ENCODE measurements around the gene KCND2.

KCND2 gene

GRCh38 chr7:120582916-120583315, 309.9 kb downstream of the KCND2 start:
- no peak for DNase-seq (ENCODE audit: low read depth in 1 of 2, low spot score in 1 of 2)

DNA sequence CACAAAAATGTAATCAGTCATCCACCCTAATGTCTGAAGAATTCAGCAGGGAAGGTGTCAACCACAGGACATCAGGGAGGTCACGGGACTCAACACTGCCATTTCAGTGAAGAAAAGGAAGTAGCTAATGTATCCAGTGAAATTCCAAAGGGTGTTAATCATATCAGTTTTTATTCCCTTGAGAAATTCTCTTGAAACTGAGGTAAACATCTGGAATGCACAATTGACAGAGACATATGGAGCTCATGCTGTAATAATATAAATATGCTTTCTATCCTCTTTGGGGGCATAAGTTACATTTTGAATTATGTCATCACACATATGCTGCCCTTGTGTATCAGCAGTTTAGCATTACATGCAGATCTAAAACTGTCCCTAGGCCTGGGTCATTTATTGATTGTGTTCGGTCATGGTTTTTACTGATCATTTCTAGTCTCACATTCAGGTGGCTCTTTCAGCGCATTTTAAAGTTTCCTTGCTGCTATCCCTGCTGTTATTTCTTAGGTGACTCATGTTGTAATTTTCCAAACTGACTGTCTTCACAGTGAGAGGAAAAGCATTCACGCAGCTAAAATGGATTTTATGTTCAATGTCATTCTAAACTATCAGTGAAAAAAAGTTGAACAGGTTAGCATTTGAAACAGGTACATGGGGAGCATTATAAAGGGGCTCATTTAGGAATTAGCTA, 311.1 kb downstream of the KCND2 start:
- DNase-seq (ENCODE audit: low read depth in 1 of 2, low spot score in 1 of 2) = no peak

DNA sequence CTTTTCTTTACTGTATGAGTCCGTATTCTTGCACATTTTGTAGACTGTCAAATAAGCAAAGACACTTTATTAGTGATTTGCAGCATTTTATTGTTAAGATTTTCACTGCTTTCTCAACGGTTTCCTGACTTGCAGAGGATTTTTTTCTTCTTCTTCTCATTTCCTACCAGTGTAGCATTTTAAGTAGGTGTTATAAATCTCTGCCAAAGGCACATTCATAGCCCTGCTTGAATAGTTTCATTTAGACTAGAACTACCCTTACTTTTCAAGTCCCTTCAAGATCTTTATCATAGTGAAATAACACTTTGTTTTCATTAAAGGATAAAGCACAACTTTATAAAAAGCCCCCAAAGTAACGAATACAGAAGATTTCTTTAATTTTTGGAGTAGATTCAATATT, 313.6 kb downstream of the KCND2 start:
- DNase-seq (ENCODE audit: low read depth in 1 of 2, low spot score in 1 of 2) = no peak

DNA sequence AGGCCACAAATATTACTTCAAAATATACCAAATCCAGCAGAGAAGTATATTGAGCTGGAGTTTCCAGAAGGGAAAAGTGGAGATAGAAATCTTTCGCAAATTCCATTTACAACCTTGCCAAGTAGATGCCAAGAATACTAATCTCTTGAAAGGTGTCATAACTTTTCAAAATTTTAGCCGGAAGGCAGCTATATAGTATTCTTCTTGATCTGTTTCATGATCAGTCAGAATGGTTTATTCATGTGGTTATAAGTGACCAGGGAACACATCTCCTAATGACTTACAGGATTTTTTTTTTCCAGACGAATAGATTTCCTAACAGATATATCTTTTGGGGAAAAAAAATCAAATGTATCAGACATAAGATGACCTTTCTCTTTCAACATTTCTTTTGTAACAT, 314.3 kb downstream of the KCND2 start:
- no peak for DNase-seq (ENCODE audit: low read depth in 1 of 2, low spot score in 1 of 2)

GRCh38 chr7:120588416-120588815, 315.4 kb downstream of the KCND2 start:
- no peak for DNase-seq (ENCODE audit: low read depth in 1 of 2, low spot score in 1 of 2)

DNA sequence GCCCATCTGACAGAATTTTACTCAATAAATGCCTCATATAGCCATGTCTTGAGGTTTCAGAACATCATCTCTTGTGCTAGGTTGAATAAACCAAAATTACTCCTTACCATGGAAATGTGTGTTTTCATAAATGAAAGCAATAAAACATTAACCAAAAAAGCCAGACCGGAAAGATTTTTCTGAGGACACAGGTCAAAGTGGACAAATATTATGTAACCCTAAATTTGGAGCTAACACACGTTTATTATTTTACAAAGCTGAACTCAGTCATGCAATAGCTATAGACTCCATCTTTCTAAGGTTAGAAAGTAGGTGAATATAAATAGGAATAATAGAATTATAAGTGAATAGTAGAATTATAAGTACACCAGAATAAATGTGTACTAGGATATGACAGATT, 315.9 kb downstream of the KCND2 start:
- no peak for DNase-seq (ENCODE audit: low read depth in 1 of 2, low spot score in 1 of 2)

DNA sequence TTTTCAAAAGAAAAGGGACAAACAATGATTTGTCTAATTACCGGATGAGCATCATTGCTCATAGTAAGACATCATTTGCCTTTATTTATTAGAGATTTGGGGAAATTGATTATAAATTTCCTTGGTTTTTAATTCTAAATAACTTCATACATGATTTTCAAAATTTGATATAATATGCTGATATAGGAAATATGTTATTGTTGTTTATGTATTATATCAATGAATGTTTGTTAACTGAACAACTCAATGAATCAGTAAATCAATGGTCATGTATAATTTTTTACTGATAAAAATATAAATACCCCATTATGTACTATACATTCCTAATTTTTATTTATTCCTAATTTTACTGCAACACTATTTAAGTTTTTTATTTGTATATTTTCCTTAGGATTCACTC, 327.6 kb downstream of the KCND2 start:
- no peak for DNase-seq (ENCODE audit: low read depth in 1 of 2, low spot score in 1 of 2)

DNA sequence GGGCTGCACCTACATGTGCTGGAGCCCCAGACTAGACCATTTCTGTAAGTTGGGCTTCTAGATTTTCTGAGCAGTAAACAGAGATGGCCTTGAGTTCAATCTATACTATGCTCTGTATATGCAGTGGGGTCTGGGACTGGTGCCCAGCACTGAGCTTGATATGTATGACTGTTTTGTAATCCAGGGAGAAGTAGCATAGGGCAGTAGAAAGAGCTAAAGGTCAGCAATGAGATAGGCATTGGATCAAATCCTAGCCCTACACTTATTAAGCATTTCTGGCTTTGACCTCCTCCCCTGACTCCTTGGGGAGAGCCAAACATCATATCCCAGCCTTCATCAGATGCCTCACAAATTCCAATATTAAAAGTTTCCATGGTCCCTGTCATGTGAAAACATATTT, 330.4 kb downstream of the KCND2 start:
- DNase-seq (ENCODE audit: low read depth in 1 of 2, low spot score in 1 of 2) = no peak

- DNase-seq (ENCODE audit: low read depth in 1 of 2, low spot score in 1 of 2) = no peak
These were observed 336.3 kb downstream of the KCND2 start for GRCh38 chr7:120609136-120609753.

GRCh38 chr7:120611975-120612374, 339.0 kb downstream of the KCND2 start:
- no peak for DNase-seq (ENCODE audit: low read depth in 1 of 2, low spot score in 1 of 2)

DNA sequence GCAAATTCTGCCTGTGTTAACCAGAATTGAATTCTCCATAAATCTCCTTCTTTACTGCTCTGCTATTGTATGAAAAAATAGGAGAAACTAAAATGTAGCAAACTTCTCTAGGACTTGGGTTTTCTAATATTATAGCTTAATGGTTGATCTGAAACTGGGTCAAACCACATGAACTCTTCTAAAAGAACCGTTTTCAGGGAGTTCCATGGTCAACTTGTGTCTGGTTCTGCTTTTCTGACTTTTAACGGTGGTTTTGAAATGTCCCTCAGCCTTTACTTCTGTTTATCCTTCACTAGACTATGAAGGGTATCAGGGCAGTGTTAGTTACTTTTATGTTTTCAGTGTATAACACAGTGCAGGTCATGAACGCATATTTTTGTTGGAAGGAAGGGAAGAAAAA, 342.7 kb downstream of the KCND2 start:
- no peak for DNase-seq (ENCODE audit: low read depth in 1 of 2, low spot score in 1 of 2)

GRCh38 chr7:120617275-120617674, 344.3 kb downstream of the KCND2 start:
- DNase-seq (ENCODE audit: low read depth in 1 of 2, low spot score in 1 of 2) = no peak

DNA sequence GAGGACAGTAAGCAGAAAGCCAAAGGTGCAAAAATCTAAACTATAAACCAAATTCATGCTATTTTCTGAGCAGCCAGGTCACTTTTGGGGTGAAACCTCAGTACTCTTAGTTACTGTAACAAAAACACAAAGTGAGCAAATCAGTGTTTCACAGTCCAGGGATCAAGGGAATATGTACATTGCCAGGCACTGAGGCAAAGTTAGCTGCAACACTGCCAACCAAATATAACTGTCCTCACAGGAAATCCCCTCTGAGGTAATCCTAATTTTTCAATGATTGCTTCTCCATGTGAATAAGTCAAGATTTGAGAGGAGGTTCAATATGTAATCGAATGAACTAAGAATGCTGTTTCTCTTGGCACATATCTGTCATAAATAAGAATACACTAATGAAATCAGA, 355.3 kb downstream of the KCND2 start:
- DNase-seq (ENCODE audit: low read depth in 1 of 2, low spot score in 1 of 2) = no peak

- DNase-seq (ENCODE audit: low read depth in 1 of 2, low spot score in 1 of 2) = no peak
These were observed 366.9 kb downstream of the KCND2 start for GRCh38 chr7:120639884-120640283.

DNA sequence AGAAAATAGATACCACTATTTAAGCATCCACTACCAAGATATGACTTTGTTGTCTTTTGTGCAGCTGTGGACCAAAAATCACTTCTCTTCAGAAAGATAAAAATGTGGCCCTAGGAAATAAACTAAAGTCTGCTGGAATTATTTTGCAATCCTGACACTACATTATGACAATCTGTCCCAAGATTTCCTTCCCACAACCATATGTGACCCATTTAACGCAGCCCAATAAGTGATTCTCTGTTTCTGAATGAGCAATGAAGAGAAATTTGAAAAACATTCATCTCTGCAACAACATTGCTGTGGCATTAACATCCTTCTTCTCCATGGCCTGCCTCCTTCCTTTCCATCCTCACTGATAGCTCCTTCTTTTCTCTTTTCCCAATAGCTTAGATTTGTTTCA, 373.0 kb downstream of the KCND2 start:
- DNase-seq (ENCODE audit: low read depth in 1 of 2, low spot score in 1 of 2) = no peak

DNA sequence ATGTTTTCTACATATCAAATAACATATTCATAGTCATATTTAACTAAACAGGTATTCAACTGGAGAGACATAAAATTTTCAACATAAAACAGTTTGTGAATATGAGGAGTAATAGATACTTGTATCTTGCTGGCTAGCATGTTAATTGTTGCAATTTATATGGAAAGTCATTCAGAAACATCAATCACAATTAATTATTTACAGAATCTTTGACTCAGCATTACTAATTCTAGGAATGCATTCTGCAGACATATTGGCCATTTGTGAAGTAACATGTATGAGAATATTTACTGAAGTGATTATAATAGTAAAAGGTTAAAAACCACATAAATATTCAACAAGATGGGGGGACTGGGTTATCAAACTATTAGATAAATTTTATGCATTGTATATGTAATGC, 381.3 kb downstream of the KCND2 start:
- no peak for DNase-seq (ENCODE audit: low read depth in 1 of 2, low spot score in 1 of 2)

GRCh38 chr7:120658516-120658915, 385.5 kb downstream of the KCND2 start:
- DNase-seq (ENCODE audit: low read depth in 1 of 2, low spot score in 1 of 2) = no peak

- DNase-seq (ENCODE audit: low read depth in 1 of 2, low spot score in 1 of 2) = no peak
These were observed 389.3 kb downstream of the KCND2 start for GRCh38 chr7:120662291-120662690.

GRCh38 chr7:120665068-120665467, 392.1 kb downstream of the KCND2 start:
- no peak for DNase-seq (ENCODE audit: low read depth in 1 of 2, low spot score in 1 of 2)

DNA sequence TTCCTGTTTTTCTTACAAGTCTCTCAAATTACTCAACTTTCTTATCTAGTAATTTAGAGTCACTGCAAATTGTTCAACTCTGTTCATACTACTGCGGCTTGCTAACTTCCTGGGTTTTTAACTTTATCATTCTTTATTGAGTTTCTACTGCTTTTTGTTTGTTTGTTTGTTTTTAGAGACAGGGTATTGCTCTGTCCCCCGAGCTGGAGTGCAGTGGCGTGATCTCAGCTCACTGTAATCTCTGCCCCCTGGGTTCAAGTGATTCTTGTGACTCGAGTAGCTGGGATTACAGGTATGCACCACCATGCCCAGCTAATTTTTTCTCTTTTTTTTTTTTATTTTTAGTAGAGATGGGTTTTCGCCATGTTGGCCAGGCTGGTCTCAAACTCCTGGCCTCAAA, 402.1 kb downstream of the KCND2 start:
- DNase-seq (ENCODE audit: low read depth in 1 of 2, low spot score in 1 of 2) = no peak

DNA sequence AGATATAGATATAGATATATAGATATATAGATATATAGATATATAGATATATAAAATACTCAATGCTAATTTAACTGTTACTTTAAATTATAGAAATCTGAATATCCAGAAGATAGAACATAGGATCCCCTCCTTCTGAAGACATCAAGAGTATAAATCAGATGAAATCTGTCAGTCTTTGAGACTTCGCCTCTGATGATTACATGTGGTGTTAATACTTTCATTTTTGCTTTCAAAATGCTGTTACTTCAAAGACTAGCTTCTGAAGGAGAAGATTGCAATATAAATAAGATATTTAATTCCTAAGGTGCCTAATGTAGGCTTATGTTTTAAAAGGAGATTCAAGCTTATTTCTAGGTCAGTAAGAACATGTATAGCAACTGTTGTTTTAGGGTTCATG, 404.6 kb downstream of the KCND2 start:
- no peak for DNase-seq (ENCODE audit: low read depth in 1 of 2, low spot score in 1 of 2)

- no peak for DNase-seq (ENCODE audit: low read depth in 1 of 2, low spot score in 1 of 2)
These were observed 408.0 kb downstream of the KCND2 start for GRCh38 chr7:120680985-120681384.

DNA sequence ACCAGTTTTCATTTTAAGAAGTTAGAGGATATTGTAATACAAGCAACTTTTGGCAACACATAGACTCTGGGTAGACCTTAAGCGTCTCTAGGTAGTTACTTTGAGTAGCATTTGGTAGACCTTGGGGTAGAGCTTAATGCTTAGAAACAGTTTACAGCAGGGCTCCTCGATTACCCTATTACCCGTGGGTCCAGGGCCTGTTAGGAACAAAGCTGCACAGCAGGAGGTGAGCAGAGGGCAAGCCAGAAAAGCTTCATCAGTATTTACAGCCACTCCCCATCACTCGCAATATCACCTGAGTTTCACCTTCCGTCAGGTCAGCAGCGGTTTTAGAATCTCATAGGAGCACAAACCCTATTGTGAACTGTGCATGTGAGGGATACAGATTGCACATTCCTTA, 411.5 kb downstream of the KCND2 start:
- DNase-seq (ENCODE audit: low read depth in 1 of 2, low spot score in 1 of 2) = no peak

Data from activated T-helper 1 cell treated with anti-CD3 and anti-CD28 coated beads, Interleukin-2, amount 50 U/mL, for 16 hours (primary cell).